Measurements from ENCODE around the gene KLHL3.

KLHL3 gene

DNA sequence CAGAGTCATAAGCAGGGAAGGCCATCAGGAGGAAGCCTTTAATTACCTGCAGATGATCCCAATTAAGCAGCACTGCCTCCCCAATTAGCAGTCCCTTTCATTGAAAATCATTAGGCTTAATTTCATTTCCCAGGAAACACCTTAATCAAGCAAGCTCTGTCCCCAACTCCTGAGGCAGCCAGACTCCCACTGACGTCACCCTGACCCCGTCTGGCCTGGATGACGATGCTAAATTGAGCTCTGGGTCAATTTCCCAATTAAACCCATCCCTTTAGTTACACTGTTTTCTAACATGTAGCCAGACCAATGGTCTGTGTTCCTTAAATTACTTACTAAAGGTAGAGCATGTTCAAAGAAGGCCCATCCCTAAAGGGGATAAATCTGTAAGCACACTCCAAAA is 152.8 kb downstream of the KLHL3 start:
- no peak for DNase-seq (ENCODE audit: low read depth in 1 of 2, low spot score in 1 of 2)

GRCh38 chr5:137582218-137582617 is 153.7 kb downstream of the KLHL3 start:
- DNase-seq (ENCODE audit: low read depth in 1 of 2, low spot score in 1 of 2): no peak

DNA sequence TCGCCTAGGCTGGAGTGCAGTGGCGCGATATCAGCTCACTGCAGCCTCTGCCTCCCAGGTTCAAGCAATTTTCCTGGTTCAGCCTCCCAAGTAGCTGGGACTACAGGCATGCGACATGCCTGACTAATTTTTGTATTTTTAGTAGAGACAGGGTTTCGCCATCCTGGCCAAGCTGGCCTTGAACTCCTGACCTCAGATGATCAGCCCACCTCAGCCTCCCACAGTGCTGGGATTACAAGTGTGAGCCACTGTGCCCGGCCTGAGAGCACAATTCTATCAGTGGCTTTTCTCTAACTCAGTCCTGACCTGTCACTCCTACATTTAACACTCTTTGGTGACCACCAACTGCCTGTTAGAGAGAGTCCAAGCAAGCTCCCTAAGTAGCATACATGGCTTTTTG is 154.1 kb downstream of the KLHL3 start:
- no peak for DNase-seq (ENCODE audit: low read depth in 1 of 2, low spot score in 1 of 2)

DNA sequence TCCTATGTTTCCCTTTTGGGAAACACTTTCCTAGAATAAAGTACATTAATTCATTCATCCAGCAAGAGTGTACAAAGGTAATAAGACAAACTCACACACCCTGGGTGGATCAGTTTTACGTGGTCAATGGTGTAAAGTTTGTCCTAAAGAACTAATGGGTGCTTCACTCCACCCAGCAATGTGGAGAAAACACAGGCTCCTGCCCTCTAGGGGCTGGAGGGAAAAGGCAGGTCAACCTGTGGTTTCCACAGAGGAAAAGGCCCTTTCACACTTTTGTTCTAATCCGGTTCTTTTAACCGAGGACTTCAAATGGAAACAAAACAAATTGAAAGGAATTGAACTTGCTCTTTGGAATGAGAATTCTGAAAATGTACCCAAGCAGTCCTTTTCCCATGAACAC is 155.9 kb downstream of the KLHL3 start:
- DNase-seq (ENCODE audit: low read depth in 1 of 2, low spot score in 1 of 2): no peak

DNA sequence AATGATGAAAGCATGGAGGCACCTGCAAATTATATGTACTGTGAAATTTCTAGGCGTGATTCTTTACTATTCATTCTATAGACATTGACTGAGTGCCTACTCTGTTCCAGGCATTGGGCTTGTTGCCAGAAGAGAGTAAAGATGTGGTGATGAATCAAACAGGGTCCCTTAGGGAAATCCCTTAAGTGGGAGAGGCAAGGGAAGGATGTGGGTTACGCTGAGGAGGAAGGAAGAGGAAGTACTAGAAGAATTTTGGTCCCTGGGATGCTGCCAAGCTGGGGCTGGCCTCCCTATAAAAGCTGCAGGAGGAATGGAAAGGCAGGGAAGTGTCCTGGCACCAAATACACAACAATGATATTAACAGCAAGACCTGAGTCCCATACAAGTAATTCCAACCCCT is 160.0 kb downstream of the KLHL3 start:
- no peak for DNase-seq (ENCODE audit: low read depth in 1 of 2, low spot score in 1 of 2)

DNA sequence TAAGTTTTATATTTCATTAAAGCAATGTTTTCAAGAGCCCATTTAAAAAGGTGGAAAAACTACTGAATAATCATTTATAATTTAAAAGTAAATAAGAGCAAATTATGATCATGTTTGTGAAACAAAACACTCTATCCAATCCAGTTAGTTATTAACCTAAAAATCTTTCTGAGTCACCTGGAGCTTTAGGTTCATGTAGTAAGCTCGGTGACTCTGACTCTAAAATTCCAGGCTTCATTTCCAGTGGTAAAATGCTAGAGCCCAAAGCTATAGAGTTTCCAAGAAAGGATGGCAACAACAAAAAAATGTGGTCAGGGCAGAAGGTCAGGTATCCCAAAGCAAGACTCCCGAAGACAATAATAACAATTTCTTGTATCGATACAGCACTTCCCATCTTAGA is 160.7 kb downstream of the KLHL3 start:
- DNase-seq (ENCODE audit: low read depth in 1 of 2, low spot score in 1 of 2): no peak

- no peak for DNase-seq (ENCODE audit: low read depth in 1 of 2, low spot score in 1 of 2)
Observed at GRCh38 chr5:137573376-137573775, 162.5 kb downstream of the KLHL3 start.

DNA sequence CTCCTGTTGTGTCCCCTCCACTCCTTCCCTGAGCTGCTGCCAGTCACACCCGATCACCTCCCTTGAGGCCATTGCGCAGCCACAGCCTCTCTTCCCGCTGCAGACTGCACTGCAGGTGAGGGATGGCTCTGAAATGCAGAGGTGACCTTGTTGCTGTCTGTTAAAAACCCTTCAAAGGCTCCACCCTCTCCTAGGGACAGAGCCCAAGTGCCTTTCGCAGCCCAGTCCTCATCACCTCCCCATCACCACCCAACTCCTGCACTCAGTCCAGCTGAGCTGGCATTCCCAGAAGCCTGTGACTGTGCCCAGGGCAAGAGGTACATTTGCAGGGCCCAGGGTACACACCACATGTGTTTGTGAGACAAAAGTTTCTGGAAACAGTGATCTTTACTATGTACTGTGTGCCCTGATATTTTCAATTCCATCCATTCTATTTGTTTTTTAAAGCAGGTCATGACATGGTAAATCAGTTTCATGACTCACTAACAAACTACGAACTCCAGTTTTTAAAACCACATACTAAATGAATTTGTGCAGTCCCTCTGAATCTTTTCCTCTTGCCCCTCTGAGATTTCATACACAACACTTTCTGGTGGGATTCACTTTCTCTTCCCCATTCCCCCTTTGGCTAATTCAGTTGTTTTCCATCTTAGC is 163.7 kb downstream of the KLHL3 start:
- no peak for DNase-seq (ENCODE audit: low read depth in 1 of 2, low spot score in 1 of 2)

DNA sequence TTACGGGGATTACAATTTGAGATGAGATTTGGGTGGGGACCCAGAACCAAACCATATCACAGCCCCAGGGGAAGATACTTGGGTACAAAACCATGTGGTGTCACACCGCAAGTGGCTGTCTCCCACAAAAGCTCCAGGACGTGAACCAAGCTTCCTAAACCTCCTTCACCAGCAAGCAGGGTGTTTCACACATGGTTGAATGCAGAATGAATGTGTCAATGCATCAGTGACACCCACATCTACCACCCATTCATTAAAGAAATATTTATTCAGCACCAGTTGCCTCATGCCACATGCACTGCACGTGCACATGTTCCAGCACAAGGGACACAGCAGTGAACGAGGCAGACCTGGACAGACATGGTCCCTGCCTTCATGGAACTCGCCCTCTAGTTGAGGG is 165.8 kb downstream of the KLHL3 start:
- no peak for DNase-seq (ENCODE audit: low read depth in 1 of 2, low spot score in 1 of 2)

All from activated T-helper 1 cell treated with anti-CD3 and anti-CD28 coated beads, Interleukin-2, amount 50 U/mL, for 16 hours (primary cell).